ENCODE data around the gene GPR132. TPM values are rescaled to one million over a fixed set of nuclear protein-coding genes. Genes with fewer than 3 reads are reported as not detected.

The GPR132 gene
- total and polyA plus RNA-seq, 2 experiments from 2014 or later, result 0.14 TPM; not detected in 1

DNA sequence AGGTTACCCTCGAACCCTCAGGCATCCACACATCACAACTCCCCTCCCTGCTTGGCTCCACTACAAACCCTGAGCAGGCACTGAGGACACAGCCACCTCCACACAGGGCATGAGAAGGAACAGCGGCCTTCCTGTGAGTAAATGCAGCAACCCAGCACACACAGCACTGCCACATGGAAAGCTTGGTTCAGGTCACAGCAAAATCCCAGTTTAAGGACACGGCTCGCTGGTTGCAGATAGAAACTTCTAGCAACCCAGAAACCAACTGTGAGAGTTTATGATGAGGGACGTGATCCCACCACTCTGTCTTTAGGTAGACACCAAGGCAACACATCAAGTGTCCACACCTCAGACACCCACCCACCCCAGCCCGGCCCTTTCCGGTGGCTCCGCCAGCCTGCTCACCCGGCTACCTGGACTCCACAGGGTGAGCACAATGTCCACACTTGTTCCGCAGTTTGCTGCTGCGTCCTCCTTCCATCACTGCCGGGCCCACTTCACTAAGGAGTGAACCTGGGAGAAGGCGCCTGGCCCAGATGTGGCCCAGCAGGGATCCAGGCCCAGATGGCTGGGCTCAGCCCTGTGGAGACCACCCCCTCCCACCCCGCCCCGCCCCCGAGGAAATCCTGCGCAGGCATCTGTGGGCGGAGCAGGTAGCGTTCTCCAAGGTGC is 57.5 kb downstream of the GPR132 start (continued):
- TF ChIP-seq ZNF114 (CRISPR knock-in tag; IDR thresholded peaks at IDR 0.05) (no peak), ZNF331 (CRISPR knock-in tag; IDR thresholded peaks at IDR 0.05; ENCODE audit: low read depth) (no peak), EZH2phosphoT487 (IDR thresholded peaks at IDR 0.05; ENCODE audit: unreplicated experiment) (no peak), EZH2 (IDR thresholded peaks at IDR 0.05; ENCODE audit: low read depth, unreplicated experiment) (no peak)

- H3K27ac Mint-ChIP-seq, result peak overlapping the region; percentile 70; the same call in 1 of the 2 replicates
- ATAC-seq, result peak; percentile 9; the same call in 2 of the 3 replicates
- no peaks in the 10 kb centered on the region for H3K9me3 Mint-ChIP-seq
- Histone ChIP-seq H3F3A (replicated peaks; ENCODE audit: low read depth) (no peaks in the 10 kb centered on the region), H3K4me1 (ENCODE audit: insufficient read depth) (no peaks in the 10 kb centered on the region), H3K79me2 (replicated peaks; ENCODE audit: insufficient read depth) (peaks cover 35% of the 10 kb centered on the region), H3K4me2 (no peak overlapping the region), H3K9me2 (ENCODE audit: insufficient read depth) (no peaks in the 10 kb centered on the region), H3K27me3 (ENCODE audit: insufficient read depth) (no peaks in the 10 kb centered on the region), H3K27ac (ENCODE audit: low read depth) (no peak overlapping the region), H3K4me3 (no peak overlapping the region), H4K20me1 (replicated peaks; ENCODE audit: insufficient read depth) (peaks cover 17% of the 10 kb centered on the region), H2AFZ (no peak overlapping the region), H3K36me3 (ENCODE audit: insufficient read depth) (peaks cover 13% of the 10 kb centered on the region)
- no peak for DNase-seq (ENCODE audit: low spot score)
- no peaks in the 10 kb centered on the region for H3K4me1 Mint-ChIP-seq
- peaks cover 37% of the 10 kb centered on the region for H3K36me3 Mint-ChIP-seq (ENCODE audit: low read depth)
- TF ChIP-seq, protein P1, sequence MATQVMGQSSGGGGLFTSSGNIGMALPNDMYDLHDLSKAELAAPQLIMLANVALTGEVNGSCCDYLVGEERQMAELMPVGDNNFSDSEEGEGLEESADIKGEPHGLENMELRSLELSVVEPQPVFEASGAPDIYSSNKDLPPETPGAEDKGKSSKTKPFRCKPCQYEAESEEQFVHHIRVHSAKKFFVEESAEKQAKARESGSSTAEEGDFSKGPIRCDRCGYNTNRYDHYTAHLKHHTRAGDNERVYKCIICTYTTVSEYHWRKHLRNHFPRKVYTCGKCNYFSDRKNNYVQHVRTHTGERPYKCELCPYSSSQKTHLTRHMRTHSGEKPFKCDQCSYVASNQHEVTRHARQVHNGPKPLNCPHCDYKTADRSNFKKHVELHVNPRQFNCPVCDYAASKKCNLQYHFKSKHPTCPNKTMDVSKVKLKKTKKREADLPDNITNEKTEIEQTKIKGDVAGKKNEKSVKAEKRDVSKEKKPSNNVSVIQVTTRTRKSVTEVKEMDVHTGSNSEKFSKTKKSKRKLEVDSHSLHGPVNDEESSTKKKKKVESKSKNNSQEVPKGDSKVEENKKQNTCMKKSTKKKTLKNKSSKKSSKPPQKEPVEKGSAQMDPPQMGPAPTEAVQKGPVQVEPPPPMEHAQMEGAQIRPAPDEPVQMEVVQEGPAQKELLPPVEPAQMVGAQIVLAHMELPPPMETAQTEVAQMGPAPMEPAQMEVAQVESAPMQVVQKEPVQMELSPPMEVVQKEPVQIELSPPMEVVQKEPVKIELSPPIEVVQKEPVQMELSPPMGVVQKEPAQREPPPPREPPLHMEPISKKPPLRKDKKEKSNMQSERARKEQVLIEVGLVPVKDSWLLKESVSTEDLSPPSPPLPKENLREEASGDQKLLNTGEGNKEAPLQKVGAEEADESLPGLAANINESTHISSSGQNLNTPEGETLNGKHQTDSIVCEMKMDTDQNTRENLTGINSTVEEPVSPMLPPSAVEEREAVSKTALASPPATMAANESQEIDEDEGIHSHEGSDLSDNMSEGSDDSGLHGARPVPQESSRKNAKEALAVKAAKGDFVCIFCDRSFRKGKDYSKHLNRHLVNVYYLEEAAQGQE (IDR thresholded peaks at IDR 0.05; ENCODE audit: unreplicated experiment), result no peak
- no peak for TF ChIP-seq NANOG (IDR thresholded peaks at IDR 0.05; ENCODE audit: borderline replicate concordance)
- TF ChIP-seq CTCF (conservative IDR thresholded peaks at IDR 0.05; ENCODE audit: low read depth in 2 of 2), result no peak
- TF ChIP-seq, protein P2, sequence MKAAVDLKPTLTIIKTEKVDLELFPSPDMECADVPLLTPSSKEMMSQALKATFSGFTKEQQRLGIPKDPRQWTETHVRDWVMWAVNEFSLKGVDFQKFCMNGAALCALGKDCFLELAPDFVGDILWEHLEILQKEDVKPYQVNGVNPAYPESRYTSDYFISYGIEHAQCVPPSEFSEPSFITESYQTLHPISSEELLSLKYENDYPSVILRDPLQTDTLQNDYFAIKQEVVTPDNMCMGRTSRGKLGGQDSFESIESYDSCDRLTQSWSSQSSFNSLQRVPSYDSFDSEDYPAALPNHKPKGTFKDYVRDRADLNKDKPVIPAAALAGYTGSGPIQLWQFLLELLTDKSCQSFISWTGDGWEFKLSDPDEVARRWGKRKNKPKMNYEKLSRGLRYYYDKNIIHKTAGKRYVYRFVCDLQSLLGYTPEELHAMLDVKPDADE (IDR thresholded peaks at IDR 0.05), result no peak
- no peak for TF ChIP-seq STAT1 (IDR thresholded peaks at IDR 0.05; ENCODE audit: unreplicated experiment)
- TF ChIP-seq ZNF114 (CRISPR knock-in tag; IDR thresholded peaks at IDR 0.05), result no peak
- no peak for TF ChIP-seq ZNF331 (CRISPR knock-in tag; IDR thresholded peaks at IDR 0.05; ENCODE audit: low read depth)
- TF ChIP-seq EZH2 (IDR thresholded peaks at IDR 0.05; ENCODE audit: low read depth, unreplicated experiment), result no peak
- no peak for TF ChIP-seq POLR2AphosphoS5 (IDR thresholded peaks at IDR 0.05; ENCODE audit: low read depth)
- TF ChIP-seq EZH2phosphoT487 (IDR thresholded peaks at IDR 0.05; ENCODE audit: unreplicated experiment), result no peak
- TF ChIP-seq CREB1 (CRISPR knock-in tag; IDR thresholded peaks at IDR 0.05; ENCODE audit: low read depth), result no peak
- H3K4me3 Mint-ChIP-seq, result no peak overlapping the region
- peaks cover 9% of the 10 kb centered on the region for H3K27me3 Mint-ChIP-seq (ENCODE audit: insufficient read depth, low read depth, poor library complexity)
Observed at GRCh38 chr14:105006831-105007592, 58.2 kb downstream of the GPR132 start.
